Pancreas (tissue), 10 donors: ENCODE data around the gene RBM19. TPM values are rescaled to one million over a fixed set of nuclear protein-coding genes. Genes with fewer than 3 reads are reported as not detected.

Experiments used
- ATAC-seq, 4 donors: fragments of 200-7000 bp; cut with Tn5 transposase; one replicate each; pipeline versions ENCODE4 v1.8.0 to v1.9.1; 2020; ENCODE audit warnings: mild to moderate bottlenecking in 4 of 4, moderate library complexity in 4 of 4
- DNase-seq, 6 donors: peaks; one replicate each; pipeline ENCODE4 v3.0.0-alpha.2; 2020
- FAIRE-seq: peaks from 2 replicates; lab custom pipeline; 2012; peaks lifted over from hg19 to GRCh38; lab: Jason Lieb, UNC
- H3K27ac ChIP-seq, 4 donors: fragments of 200-600 bp; sonication (generic); 1 replicate in 3 of 4; 2 replicates in 1 of 4; pipeline versions ENCODE4 v1.5.0 to v1.8.0; 2020
- H3K27me3 ChIP-seq, 4 donors: fragments of 200-600 bp; one replicate each; pipeline ENCODE4 v1.8.0; 2021
- H3K36me3 ChIP-seq, 3 donors: fragments of 200-600 bp; sonication (generic) in 1 of 3; one replicate each; pipeline versions ENCODE4 v1.5.0 to v1.8.0; 2020 to 2021
- H3K4me1 ChIP-seq, 3 donors: fragments of 200-600 bp; one replicate each; pipeline ENCODE4 v1.8.0; 2021
- H3K4me3 ChIP-seq, 4 donors: fragments of 200-600 bp; sonication (generic) in 2 of 4; one replicate each; pipeline versions ENCODE4 v1.5.0 to v1.8.0; 2020 to 2021
- H3K9me3 ChIP-seq, 4 donors: fragments of 200-600 bp; one replicate each; pipeline ENCODE4 v1.8.0; 2021
- CTCF ChIP-seq, 4 donors: fragments of 200-600 bp; sonication (generic) in 3 of 4; IDR thresholded peaks; one replicate each; pipeline versions ENCODE4 v1.5.0 to v1.8.0; 2021; ENCODE audit warnings: antibody characterized with exemption in 4 of 4
- WGBS, 2 donors: extraction: QIAGEN DNeasy Blood & Tissue Kit; methylation state at CpG; one replicate each; pipeline ENCODE4 v1.1.7; 2013; 5-methylcytosine and 5-hydroxymethylcytosine counted together
- intact Hi-C, 3 donors: fragments of 100-400 bp; cut with DNase I; formaldehyde crosslinking; loops; one replicate each; pipeline versions ENCODE4 v1.11.1 to v1.14.2; 2022
- polyA plus RNA-seq, 2 donors: library from polyadenylated mRNA; stranded (reverse); fragments of 200-250 nt; gene quantifications; one replicate each; pipeline ENCODE4 v1.2.3, GENCODE V29; 2013
- total RNA-seq, 6 donors: library from RNA; stranded (reverse); fragmentation: NEBNext Ultra II Directional in 4 of 6; extraction: Animal tissue kit (Norgen Biotek cat#: 25700) in 4 of 6; gene quantifications; one replicate each; pipeline versions ENCODE4 v1.2.1 to v1.2.4, GENCODE V29; 2021 to 2023
- donor health status: healthy with polysubstance abuse.
- donor health status: DM: no; HTN: no; CAD: no; lungs with moderate emphysema.
- donor health status: DM: no; HTN: no; CAD: no.
- donor health status: control.
- donor health status: control.
- donor health status: Bipolar disorder and iron deficiency.
- donor health status: DM: yes; HTN: yes; CAD: no.
- donor health status: DM: no; HTN: no; CAD: no.
- donor health status: DM: no; HTN: no; CAD: no.
- donor health status: DM: yes; HTN: yes; CAD: no.

RBM19 gene
- total RNA-seq (10 to 100 TPM; 13.9 to 20.1 (median 15.2) TPM), polyA plus RNA-seq (10 to 100 TPM; 19.6 to 32.2 TPM)

DNA sequence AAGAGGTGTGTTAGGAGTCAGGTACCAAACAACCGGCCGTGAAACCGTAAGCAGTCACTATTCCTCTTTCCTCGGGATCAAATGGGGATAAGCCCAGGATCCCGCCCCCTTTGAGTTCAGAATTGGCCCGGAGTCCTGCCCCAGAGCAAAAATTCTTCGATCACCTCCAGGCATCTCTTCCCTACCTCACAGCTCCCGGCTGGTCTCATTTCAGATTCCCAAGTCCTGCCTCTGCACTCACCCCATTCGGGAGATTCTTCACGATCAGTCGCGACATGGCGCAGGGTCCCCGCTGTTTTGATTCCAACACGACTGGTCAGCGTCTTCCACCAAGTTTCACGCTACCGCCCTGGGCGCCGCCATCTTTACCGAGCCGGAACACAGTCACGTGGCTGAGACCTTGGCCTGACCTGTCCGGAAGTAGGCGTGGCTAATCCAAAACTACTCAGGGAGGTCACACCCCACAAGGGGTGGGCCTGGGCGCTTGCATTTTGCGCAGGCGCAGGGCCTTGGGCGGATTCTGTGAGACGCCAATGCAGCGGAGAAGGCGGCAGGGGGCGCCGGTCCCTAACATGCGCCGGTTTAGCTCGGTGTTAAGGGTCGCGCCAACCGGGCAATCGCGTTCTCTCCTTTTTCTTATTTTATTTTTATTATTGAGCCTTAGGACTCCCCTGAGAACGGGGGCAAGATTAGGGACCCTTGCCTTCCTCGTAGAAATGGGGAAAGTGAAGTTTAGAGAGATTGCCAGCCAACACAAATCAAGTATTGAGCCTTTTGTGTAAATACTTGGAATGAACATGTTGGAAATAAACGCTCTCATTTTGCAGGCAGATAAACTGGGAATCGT lies at the start of gene RBM19:
Gene RBM19 (minus strand): TSS at position 375 of the 847 bp plus-strand sequence. CDS start 98 bp downstream, at position 277.
- Histone ChIP-seq H3K4me1 (peaks cover 8 to 18% (median 10%) of the 10 kb centered on the region in 3 donors), H3K27me3 (no peaks in the 10 kb centered on the region), H3K36me3 (peaks cover 6 to 11% (median 8%) of the 10 kb centered on the region in 3 donors), H3K9me3 (no peaks in the 10 kb centered on the region), H3K4me3 (peak within 1 kb of the TSS; percentile 58 to 68 (median 61)), H3K27ac (peak within 1 kb of the TSS in 1 of 4 donors; percentile 44)
- WGBS, 2 donors: 0% methylated on average over 46 of the region's 46 CpGs
- FAIRE-seq: peak; percentile 82
- peak; percentile 96 to 99 (median 98) for DNase-seq
- peak; percentile 85 to 94 (median 88) for TF ChIP-seq CTCF (IDR thresholded peaks at IDR 0.05)
- intact Hi-C loops: no loop called here
- ATAC-seq: peak; percentile 99 to 100 (median 100)

DNA sequence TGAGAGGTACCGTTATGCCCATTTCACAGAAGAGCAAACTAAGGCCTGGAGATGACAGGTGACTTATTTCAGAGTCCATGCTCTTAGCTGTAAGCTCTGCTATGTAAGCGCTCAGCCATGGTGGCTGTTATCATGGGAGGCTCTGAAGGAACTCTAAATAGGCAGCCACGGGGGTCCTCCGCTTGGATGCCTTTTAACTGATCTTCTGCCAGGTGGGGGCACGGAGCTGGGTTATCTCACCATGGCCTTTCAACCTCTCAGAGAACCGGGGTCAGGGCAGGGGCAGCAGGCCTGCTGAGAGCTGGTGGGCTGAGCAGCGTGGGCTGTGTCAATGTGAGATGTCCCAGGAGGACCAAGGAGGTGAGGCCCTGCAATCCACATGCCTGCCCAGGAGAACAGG lies 49.7 kb upstream of the RBM19 start:
- FAIRE-seq: no peak
- no peak for ATAC-seq
- 40 to 47% methylated on average over 7 of the region's 7 CpGs for WGBS, 2 donors
- no peak for DNase-seq
- Histone ChIP-seq H3K36me3 (no peaks in the 10 kb centered on the region), H3K4me1 (no peaks in the 10 kb centered on the region), H3K9me3 (no peaks in the 10 kb centered on the region), H3K27me3 (no peaks in the 10 kb centered on the region), H3K27ac (no peak overlapping the region), H3K4me3 (no peak overlapping the region)
- TF ChIP-seq CTCF (IDR thresholded peaks at IDR 0.05): no peak
- intact Hi-C loops: no loop called here

GRCh38 chr12:114013575-114014345 lies 47.6 kb upstream of the RBM19 start:
- no peak for FAIRE-seq
- intact Hi-C loops: no loop called here

GRCh38 chr12:114012744-114013431 lies 46.8 kb upstream of the RBM19 start:
- intact Hi-C loops: no loop called here
- FAIRE-seq: no peak
- no peak for ATAC-seq
- H3K27ac ChIP-seq: no peak overlapping the region
- no peaks in the 10 kb centered on the region for H3K9me3 ChIP-seq
- no peak for DNase-seq
- WGBS, 2 donors: 47% methylated on average over 2 of the region's 3 CpGs; no CpG with 5 or more reads in 1 of the 2 donors
- H3K4me3 ChIP-seq: no peak overlapping the region
- no peak for TF ChIP-seq CTCF (IDR thresholded peaks at IDR 0.05)
- H3K27me3 ChIP-seq: no peaks in the 10 kb centered on the region
- no peaks in the 10 kb centered on the region for H3K36me3 ChIP-seq
- no peaks in the 10 kb centered on the region for H3K4me1 ChIP-seq

More at GRCh38 chr12:114013575-114014345, 47.6 kb upstream of the RBM19 start:
- Histone ChIP-seq H3K27me3 (no peaks in the 10 kb centered on the region), H3K36me3 (no peaks in the 10 kb centered on the region), H3K27ac (no peak overlapping the region), H3K9me3 (no peaks in the 10 kb centered on the region), H3K4me3 (no peak overlapping the region), H3K4me1 (no peaks in the 10 kb centered on the region)
- no peak for DNase-seq
- no peak for ATAC-seq
- TF ChIP-seq CTCF (IDR thresholded peaks at IDR 0.05): no peak
- 40 to 51% methylated on average over 6 of the region's 6 CpGs for WGBS, 2 donors
